Esophagus (tissue), 2 donors: ENCODE data around the gene PCDH15. TPM values are rescaled to one million over a fixed set of nuclear protein-coding genes. Genes with fewer than 3 reads are reported as not detected.
"Not testable (repeated sequence)": the region's sequence is repeated elsewhere in the genome, so short reads cannot be mapped to it uniquely, and the experiment has no call there.

ENCODE experiments used
- H3K27ac ChIP-seq, 2 donors: one replicate each; pipeline ENCODE4 v1.5.1; 2013; ENCODE audit warnings: low read depth in 2 of 2, mild to moderate bottlenecking in 2 of 2, inconsistent platforms in 1 of 2, low read length in 1 of 2, moderate library complexity in 1 of 2
- H3K27me3 ChIP-seq, 2 donors: one replicate each; pipeline ENCODE4 v1.6.1; 2013; ENCODE audit warnings: low read length in 2 of 2, control low read depth in 1 of 2, mild to moderate bottlenecking in 1 of 2; ENCODE audit not compliant: insufficient read depth in 2 of 2, control insufficient read depth in 1 of 2
- H3K36me3 ChIP-seq, 2 donors: one replicate each; pipeline ENCODE4 v1.6.1; 2013; ENCODE audit warnings: low read length in 1 of 2; ENCODE audit not compliant: control insufficient read depth in 2 of 2, insufficient read depth in 2 of 2
- H3K4me1 ChIP-seq, 2 donors: one replicate each; pipeline ENCODE4 v1.6.1; 2013; ENCODE audit warnings: low read length in 1 of 2; ENCODE audit not compliant: control insufficient read depth in 2 of 2, insufficient read depth in 2 of 2
- H3K4me3 ChIP-seq, 2 donors: one replicate each; pipeline ENCODE4 v1.5.1; 2013; ENCODE audit warnings: low read length in 2 of 2, mild to moderate bottlenecking in 2 of 2, low read depth in 1 of 2, moderate library complexity in 1 of 2
- H3K9me3 ChIP-seq, 2 donors: one replicate each; pipeline ENCODE4 v1.6.1; 2013; ENCODE audit warnings: mild to moderate bottlenecking in 2 of 2, low read depth in 1 of 2, low read length in 1 of 2, moderate library complexity in 1 of 2; ENCODE audit not compliant: control insufficient read depth in 2 of 2, insufficient read depth in 1 of 2
- WGBS, 2 donors: extraction: QIAGEN DNeasy Blood & Tissue Kit; methylation state at CpG; one replicate each; pipeline ENCODE4 v1.1.7; 2013; 5-methylcytosine and 5-hydroxymethylcytosine counted together
- polyA plus RNA-seq, 2 donors: library from polyadenylated mRNA; stranded (reverse); fragments of 200-250 nt; gene quantifications; one replicate each; pipeline ENCODE4 v1.2.3, GENCODE V29; 2013
- donor health status: healthy with polysubstance abuse.
- donor health status: Bipolar disorder and iron deficiency.

PCDH15 gene
- polyA plus RNA-seq, 2 donors: not detected

DNA sequence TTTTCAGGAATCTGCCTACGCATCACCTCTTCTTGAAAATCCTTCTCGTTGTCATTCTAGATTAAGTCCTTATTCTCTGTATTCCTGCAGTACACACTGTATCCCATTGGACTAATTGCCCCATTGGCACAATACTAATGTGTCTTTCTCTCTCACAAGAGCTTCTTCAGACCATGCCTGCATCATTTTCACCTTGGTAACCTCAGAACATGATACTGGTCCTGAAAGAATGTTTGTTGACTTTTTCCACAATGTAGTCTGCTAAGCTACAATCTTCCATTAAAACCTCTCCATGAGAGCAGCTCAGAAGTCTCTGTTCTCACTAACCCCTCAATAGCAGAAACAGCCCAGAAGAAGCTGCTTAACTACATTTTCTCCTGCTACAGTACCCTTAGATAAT lies 270.7 kb downstream of the PCDH15 start:
- no peaks in the 10 kb centered on the region for H3K4me1 ChIP-seq

DNA sequence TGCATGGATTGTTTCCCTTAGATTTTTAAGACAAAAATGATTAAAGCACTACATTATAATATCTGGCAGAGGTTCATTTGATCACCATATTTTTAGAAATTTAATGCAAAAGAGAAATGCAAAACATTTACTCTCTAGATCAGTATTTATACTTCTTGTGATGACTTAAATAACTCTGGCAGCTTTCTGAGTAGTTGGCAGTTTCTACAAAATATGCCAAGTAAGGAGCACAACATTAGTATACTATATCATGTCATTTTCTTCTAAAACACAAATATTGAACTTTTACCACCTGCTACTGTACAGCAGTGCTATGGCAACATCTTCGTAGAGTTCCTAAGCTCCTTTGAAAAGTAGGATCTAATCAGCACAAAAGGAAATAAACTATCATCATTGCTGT lies 275.2 kb downstream of the PCDH15 start:
- H3K4me1 ChIP-seq: no peaks in the 10 kb centered on the region

More for the DNA sequence above, 270.7 kb downstream of the PCDH15 start:
- Histone ChIP-seq H3K9me3 (peaks cover 2 to 3% of the 10 kb centered on the region in 2 donors), H3K36me3 (no peaks in the 10 kb centered on the region), H3K27me3 (no peaks in the 10 kb centered on the region), H3K27ac (no peak overlapping the region), H3K4me3 (no peak overlapping the region)
- WGBS, 2 donors: 89 to 91% methylated on average over 2 of the region's 2 CpGs

DNA sequence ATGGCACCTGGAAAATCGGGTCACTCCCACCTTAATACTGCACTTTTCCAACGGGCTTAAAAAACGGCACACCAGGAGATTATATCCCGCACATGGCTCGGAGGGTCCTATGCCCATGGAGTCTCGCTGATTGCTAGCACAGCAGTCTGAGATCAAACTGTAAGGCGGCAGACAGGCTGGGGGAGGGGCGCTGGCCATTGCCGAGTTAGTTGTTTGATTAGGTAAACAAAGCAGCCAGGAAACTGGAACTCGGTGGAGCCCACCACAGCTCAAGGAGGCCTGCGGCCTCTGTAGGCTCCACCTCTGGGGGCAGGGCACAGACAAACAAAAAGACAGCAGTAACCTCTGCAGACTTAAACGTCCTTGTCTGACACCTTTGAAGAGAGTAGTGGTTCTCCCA lies 285.8 kb downstream of the PCDH15 start:
- H3K27ac ChIP-seq, H3K4me1 ChIP-seq, H3K9me3 ChIP-seq, H3K27me3 ChIP-seq, H3K36me3 ChIP-seq, H3K4me3 ChIP-seq: not testable (repeated sequence)
- 89 to 94% methylated on average over 12 of the region's 12 CpGs for WGBS, 2 donors

More for the DNA sequence above, 275.2 kb downstream of the PCDH15 start:
- Histone ChIP-seq H3K4me3 (no peak overlapping the region), H3K9me3 (peaks cover 3% of the 10 kb centered on the region in 2 donors), H3K36me3 (no peaks in the 10 kb centered on the region), H3K27me3 (no peaks in the 10 kb centered on the region), H3K27ac (no peak overlapping the region)
- 24 to 28% methylated on average over 1 of the region's 1 CpG for whole genome bisulfite sequencing, 2 donors

DNA sequence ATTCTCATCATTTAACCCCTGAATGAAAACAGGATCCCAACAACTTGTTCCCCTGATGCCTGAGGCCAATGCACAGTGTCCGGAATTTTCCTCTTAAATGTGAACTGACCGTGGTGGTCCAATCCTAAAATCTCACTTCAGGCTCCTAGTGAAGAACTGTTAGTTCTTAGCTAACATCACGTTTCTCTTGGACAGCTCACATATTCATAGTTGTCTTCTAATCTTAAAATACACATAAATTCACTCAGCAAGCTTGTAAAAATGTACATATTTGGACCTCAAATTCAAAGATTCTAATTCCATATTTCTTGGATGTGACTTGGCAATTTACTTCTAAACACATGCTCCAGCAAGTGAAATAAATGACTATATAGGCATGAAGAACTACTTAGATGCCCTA lies 297.2 kb downstream of the PCDH15 start:
- no peak overlapping the region for H3K27ac ChIP-seq
- H3K9me3 ChIP-seq: no peaks in the 10 kb centered on the region
- H3K36me3 ChIP-seq: no peaks in the 10 kb centered on the region
- no peaks in the 10 kb centered on the region for H3K4me1 ChIP-seq
- H3K4me3 ChIP-seq: no peak overlapping the region
- H3K27me3 ChIP-seq: no peaks in the 10 kb centered on the region
- 67 to 72% methylated on average over 3 of the region's 3 CpGs for WGBS, 2 donors

DNA sequence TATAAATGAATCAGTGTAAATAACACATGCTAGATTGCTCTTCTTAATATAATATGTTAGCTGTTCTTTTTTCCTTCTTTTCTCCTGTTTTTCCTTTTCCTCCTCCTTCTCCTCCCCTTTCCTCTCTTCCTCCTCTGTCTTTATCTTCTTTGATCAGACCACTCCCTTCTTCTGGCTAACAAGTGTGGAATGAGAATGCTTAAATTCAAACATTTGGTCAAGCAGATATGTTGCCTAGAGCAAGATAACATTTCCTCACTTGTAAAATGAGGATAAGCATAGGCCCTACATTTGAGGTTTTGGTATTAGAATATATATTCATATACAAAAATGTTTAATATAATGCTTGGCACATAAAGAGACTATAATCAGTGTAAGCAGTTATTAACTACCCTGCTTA lies 299.1 kb downstream of the PCDH15 start:
- Histone ChIP-seq H3K9me3 (no peaks in the 10 kb centered on the region), H3K36me3 (no peaks in the 10 kb centered on the region), H3K27me3 (no peaks in the 10 kb centered on the region), H3K4me1 (no peaks in the 10 kb centered on the region), H3K27ac (no peak overlapping the region), H3K4me3 (no peak overlapping the region)

DNA sequence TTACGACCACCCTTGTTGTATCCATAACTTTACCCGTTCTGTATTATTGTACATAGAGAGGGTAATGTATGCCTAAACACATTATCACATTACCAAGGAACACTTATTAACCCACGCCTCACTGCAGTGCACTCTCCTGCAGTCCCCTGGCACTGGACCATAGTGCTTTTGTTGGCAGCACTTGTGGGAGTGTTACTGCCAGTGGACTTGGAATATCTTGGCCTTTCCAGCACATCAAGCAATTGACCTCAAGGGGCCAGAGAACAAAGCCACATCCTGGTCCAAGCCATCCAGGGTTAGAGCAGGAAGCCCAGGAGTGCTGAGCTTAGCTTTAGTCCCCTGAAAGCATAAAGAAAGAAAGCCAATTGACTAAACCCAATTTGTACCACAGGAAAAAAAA lies 304.2 kb downstream of the PCDH15 start:
- Histone ChIP-seq H3K9me3 (no peaks in the 10 kb centered on the region), H3K27ac (no peak overlapping the region), H3K4me1 (no peaks in the 10 kb centered on the region), H3K4me3 (no peak overlapping the region), H3K27me3 (no peaks in the 10 kb centered on the region), H3K36me3 (no peaks in the 10 kb centered on the region)
- WGBS, 2 donors: 67 to 68% methylated on average over 3 of the region's 3 CpGs

DNA sequence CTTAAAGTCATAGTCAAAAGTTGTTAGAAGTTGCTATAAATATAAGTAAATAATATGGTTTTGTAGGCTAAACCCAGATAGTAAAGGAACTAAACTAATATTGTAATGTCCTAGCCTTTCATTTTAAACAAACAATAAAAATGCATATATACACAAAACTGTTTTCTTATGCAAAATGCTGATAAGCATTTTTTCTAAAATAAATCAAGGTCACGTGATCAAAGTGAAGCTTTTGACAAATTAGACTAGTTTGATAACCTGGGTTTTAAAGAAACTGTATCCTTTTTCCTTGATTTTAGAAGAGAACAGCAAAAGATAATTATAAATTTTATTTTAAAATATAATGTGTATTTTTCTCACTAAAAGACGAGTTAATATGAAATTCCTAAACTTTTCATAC lies 313.3 kb downstream of the PCDH15 start:
- no peak overlapping the region for H3K4me3 ChIP-seq
- 66 to 70% methylated on average over 2 of the region's 2 CpGs for WGBS, 2 donors
- H3K27me3 ChIP-seq: no peaks in the 10 kb centered on the region
- H3K36me3 ChIP-seq: no peaks in the 10 kb centered on the region
- no peaks in the 10 kb centered on the region for H3K4me1 ChIP-seq
- no peak overlapping the region for H3K27ac ChIP-seq
- no peaks in the 10 kb centered on the region for H3K9me3 ChIP-seq

DNA sequence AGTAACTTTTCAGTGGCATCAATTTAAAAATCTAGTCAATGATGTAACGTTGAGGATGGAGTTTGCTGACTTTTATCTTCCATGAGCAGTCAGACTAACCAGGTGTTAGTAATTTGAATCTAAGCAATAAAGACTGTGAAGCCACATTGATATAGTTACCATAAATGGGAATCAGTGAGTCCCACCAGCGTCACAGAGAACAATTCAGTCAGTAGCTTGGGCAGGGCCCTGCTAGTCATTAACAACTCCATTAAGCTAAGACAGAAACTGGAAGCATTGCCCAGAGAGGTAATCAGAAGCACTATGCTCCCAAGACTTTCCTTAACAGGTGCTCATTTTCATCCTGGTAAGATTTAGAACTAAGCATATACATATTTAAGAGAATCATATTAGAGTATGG lies 315.1 kb downstream of the PCDH15 start:
- H3K36me3 ChIP-seq: no peaks in the 10 kb centered on the region
- 71 to 79% methylated on average over 2 of the region's 2 CpGs for WGBS, 2 donors
- H3K4me3 ChIP-seq: no peak overlapping the region
- no peaks in the 10 kb centered on the region for H3K4me1 ChIP-seq
- no peak overlapping the region for H3K27ac ChIP-seq
- H3K9me3 ChIP-seq: no peaks in the 10 kb centered on the region
- H3K27me3 ChIP-seq: no peaks in the 10 kb centered on the region

DNA sequence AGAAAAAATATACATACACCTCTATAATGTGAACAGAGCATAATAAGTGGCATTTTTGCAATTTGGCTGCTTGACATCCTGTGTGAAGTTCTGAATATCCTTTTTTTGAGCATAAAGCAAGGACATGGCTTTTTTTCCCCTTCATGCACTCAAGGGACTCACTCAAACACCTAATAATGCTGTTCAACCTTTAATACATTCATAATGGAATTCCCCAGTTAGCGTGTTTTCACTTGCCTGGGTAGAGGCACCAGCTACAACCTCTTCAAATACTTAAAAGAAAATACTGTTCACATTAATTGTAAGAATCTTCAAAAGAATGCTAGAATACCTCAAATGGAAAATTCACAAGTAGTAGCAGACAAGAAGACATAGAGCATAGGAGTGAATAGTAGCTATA lies 316.8 kb downstream of the PCDH15 start:
- 51 to 69% methylated on average over 1 of the region's 1 CpG for WGBS, 2 donors
- H3K4me3 ChIP-seq: no peak overlapping the region
- no peaks in the 10 kb centered on the region for H3K4me1 ChIP-seq

DNA sequence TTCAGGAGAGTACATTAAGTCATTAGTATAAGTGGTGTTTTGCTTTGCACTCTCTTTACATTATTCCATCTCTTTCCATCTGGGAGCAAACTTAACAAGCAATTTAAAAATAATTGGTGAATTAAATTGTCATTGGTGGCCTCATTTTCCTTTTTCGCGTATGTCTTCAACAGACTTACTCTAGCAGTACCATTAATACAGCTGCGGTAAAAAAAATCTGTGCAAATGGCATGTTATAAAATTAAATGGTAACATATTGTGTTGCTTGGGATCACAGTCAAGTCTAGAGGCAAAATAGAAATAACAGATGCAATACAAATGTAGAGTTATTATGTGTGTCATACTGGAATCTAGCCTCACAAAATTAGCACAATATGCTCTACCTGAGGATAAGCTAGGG lies 322.4 kb downstream of the PCDH15 start:
- Histone ChIP-seq H3K36me3 (no peaks in the 10 kb centered on the region), H3K4me1 (no peaks in the 10 kb centered on the region), H3K9me3 (no peaks in the 10 kb centered on the region), H3K4me3 (no peak overlapping the region), H3K27ac (no peak overlapping the region), H3K27me3 (no peaks in the 10 kb centered on the region)
- 95 to 96% methylated on average over 3 of the region's 3 CpGs for WGBS, 2 donors

More for the DNA sequence above, 316.8 kb downstream of the PCDH15 start:
- no peaks in the 10 kb centered on the region for H3K27me3 ChIP-seq
- no peaks in the 10 kb centered on the region for H3K9me3 ChIP-seq
- H3K27ac ChIP-seq: no peak overlapping the region
- H3K36me3 ChIP-seq: no peaks in the 10 kb centered on the region
